GM18498 (cell line): ENCODE measurements around the gene CFL1.
"Not testable (repeated sequence)": the region's sequence is repeated elsewhere in the genome, so short reads cannot be mapped to it uniquely, and the experiment has no call there.

Experiments
- ATAC-seq: cut with Tn5 transposase; IDR thresholded peaks from one replicate; pipeline ENCODE4 v1.9.1; 2021; ENCODE audit warnings: mild to moderate bottlenecking, moderate library complexity; ENCODE audit not compliant: unreplicated experiment

CFL1 gene

DNA sequence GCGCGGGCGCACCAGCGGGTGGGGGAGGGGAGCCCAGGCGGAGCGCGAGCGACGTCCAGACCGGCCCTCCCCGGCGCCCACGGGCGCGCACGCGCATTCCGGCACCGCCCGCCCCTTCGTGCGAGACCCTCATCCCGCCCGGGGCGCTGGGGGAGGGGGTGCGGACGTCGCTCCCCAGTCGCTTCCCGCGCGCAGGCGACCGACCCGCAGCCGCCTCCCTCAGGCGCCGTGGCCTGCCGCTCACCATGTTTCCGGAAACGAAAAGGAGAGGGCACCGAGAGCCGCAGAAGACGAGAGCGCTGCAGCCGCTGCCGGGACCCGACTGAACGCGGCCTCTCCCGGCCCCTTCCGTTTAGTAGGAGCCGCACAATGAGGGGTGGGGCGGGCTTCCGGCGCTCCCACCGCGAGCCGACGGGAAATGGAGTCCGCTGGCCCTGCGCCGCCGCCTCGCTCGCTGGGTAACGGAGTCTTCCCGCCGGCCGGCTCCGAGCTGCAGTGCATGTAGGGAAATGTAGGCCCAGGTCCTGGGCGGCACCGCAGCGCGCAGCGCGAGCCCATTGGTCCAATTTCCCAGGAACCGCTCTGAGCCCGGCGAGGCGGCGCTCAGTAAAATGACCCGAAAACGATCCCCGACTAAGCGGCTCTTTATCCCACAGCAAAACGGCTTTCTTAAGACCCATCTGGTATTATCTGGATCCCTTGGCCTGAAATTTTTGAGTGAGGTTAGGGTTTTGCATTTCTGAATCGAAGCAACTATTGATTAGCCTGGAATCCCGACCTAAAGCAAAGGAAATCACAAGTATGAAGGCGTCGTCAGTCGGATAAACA is at the start of gene CFL1:
CFL1 (minus strand) TSS at position 328 of the 828 bp plus-strand sequence; CDS start at position 247, 81 bp downstream.
- peak; percentile 54 for ATAC-seq

DNA sequence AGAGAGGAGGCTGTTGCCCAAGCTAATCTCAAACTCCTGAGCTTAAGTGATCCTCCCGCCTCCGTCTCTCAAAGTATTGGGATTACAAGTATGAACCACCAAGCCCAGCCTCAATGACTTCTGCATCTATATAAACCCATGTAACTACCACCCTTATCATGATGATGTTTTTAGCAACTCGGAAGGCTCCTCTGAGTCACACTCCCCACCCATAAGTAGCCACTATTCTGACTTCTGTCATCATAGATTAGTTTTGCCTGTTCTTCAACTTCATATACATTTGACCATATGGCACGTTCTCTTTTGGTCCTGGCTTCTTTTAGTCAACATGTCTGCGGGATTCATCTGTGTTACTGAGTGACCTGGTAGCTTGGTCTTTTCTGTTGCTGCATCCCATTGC is 48.6 kb upstream of the CFL1 start:
- no peak for ATAC-seq

DNA sequence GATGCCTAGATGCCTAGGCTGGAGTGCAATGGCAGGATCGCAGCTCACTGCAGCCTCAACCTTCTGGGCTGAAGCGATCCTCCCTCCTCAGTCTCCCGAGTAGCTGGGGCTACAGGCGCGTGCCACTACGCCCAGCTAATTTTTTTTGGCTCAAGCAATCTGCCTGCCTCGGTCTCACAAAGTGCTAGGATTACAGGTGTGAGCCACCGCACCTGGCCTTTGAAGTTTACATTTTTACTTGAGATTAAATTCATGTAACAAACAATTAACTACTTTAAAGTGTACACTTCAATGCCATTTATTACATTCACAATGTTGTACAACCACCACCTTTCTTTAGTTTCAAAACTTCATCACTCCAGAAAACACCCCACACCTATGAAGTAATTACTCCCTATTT is 45.7 kb upstream of the CFL1 start:
- ATAC-seq = no peak

DNA sequence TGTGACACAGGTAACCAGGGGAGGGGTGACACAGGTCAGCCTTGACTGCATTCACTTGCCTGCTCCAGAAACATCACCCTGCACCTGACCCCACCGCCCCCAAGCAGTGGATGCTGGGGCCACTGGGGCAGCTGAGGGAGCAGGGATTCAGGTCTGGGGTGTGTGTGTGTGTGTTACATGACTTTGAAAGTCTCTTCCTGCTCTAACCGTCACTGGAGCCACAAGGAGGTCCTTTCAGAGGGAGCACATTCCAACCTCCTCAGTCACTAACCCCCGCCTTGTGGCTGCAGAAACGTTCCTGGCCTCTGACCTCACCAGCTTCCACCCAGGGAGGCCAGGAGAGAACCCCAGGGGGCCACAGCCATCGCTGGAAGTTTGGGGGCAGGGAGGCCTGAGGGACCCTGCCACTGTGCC is 45.1 kb upstream of the CFL1 start:
- no peak for ATAC-seq

DNA sequence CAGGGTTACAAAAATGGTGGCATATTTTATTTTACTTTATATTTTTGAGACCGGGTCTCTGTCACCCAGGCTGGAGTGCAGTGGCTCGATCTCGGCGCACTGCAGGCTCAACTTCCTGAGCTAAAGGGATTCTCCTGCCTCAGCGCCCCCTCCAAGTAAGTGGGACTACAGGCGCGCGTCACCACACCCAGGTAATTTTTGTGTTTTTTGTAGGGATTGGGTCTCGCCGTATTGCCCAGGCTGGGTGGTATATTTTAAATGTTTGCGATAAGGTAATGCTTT is 42.9 kb upstream of the CFL1 start:
- no peak for ATAC-seq

DNA sequence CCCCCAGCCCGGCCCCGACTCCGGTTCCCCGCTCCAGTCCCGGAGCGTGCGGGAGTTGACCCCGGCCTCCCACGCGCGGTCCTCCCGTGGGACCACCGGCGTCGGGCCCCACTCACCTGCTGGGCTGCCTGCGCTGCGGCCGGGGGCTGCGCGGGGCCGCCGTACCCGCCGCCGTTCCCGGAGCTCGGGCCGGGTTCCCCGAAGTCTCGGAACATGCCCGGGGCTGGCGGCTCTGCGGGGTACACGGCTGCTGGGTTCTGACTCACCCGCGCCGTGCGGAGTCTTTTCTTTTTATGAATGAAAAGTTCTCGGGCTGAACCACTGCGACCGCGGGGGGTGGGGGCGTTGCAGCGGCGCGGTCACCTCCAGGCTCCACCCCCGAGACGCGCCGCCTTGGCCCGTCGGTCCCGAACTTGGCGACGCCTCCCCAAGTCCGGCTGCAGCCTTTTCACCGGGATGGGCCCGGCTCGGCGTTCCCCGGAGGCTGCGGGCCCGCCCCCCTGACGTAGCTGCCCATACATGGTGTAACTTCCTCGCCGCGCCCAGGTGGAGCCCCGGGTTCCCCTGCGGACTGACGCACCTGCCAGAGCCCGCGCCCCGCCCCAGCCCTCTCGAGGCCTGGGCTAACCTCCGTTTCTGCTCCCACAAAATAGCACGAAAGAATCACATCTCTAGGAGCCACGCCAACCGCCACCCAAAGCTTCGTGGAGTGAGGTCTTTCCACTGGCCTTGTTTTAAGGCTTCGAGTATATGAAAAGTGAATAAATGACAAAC is 42.3 kb upstream of the CFL1 start, which contains the start of gene FOSL1:
FOSL1 (minus strand) TSS at position 264 of the 774 bp plus-strand sequence; CDS start at position 215, 49 bp downstream.
- ATAC-seq = peak; percentile 76

DNA sequence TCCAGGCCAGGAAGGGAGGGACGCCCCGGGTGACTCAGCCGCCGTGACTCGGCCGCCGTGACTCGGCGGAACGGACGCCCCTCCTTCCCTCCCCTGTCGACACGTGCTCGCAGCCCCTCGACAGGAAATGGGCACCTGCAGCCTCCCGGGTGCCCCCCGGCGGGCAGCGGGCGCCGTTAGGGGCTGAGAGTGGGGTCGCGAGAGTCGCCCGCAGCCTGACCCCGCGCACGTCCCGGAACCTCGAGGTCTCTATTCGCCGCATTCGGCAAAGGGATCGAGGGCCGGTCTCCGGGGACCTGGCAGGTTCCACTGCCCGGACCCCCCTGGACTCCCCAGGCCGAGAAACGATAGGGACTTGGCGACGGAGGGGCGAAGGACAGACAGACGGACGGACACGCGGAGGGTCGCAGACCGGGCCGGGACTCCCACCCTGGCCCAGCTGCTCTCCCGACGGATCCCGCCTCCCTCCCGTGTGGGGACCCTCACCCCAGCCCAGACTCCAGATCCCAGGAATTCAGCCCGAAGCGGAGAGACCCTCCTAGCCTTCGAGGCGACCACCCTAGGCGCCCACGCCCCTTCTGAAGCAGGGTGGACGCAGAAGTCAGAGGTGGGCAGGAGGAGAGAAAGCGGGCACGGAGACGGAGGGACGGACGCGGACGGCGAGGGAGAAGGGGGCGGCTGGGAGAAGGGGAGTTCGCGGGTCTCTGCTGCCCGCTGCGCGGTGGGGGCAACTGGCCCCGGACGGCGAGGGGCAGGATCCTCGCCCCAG is 41.6 kb upstream of the CFL1 start:
- ATAC-seq = no peak

DNA sequence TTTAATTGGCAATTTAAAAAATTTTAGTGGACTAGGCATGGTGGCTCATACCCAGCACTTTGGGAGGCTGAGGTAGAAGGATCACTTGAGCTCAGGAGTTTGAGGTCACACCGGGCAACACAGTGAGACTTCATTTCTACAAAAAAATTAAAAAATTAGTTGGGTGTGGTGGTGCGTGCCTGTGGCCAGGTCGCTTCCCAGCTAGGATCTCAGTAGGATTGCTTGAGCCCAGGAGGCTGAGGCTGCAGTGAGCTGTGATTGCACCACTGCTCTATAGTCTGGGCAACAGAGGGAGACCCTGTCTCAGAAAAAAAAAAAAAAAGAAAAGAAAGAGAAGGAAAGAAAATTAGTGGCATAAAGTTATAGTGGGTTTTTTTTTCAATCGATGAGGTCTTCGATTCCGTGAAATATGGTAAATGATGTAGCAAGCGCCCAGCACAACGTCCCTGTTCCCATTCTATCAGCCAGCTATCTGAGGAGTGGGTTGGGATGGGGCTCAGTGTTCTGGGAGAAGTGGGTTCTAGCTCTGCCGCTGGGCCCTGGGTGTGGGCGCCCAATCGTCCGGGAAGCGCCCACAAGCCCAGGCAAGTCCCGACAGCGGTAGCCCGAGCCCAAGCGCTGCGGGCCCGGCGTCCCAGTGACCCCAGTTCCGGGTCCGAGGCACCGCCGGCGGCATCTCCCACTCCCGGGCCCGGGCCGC is 40.8 kb upstream of the CFL1 start:
- ATAC-seq = no peak

DNA sequence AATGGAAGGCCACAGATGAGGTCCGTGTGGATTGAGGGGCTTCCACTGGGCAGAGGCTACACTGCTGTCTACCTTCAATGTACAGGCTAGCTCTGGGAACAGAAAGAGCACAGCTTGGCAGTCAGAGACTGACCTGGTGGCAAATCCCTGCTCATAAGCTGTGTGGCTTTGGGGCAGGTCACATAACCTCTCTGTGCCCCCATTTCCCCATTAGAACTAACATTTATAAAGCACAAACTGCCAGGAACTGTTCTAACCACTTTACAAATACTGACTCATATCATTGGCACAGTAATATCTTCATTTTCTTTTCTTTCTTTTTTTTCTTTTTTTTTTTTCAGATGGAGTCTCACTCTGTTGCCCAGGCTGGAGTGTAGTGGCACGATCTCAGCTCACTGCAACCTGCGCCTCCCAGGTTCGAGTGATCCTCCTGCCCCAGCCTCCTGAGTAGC is 39.1 kb upstream of the CFL1 start:
- no peak for ATAC-seq

DNA sequence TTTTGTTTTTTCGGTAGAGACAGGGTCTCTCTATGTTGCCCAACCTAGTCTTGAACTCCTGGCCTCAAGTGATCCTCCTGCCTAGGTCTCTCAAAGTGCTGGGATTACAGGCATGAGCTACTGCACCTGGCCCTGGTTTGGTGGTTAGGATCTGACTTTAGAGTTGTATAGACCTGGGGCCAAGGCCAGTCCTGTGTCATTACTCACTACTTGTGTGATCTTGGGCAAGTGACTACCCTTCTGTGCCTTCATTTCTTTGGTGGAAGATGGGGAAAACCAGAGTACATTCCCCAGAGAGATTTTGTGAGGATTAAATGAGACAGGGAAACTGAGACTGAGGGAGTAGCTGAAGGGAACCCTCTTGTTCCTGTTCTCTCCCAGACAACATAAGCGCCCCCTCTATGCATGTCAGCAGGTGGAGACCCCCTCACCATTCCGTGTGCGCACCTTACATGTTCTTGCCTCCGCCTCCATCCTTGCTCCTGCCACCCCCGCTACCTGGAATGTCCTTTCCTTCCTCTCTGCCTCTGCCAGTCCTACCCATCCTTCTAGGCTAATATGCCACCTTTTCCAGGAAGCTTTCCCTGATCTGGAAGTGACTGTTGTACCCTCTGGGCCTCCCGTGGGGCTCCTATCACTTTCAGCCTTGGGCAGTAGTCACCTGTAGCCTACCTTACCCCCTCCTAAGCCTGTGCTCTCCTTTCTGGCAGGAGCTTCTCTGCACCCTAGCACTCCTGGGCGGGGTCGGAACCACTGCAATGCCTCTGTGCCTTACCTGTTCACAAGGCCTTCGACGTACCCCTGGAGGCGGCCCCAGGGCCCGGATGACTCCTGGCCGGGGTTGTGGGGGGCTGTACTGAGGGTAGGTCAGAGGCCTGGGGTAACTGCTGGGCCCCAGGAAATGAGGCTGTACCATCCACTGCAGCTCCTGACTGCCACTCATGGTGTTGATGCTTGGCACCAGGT is 38.3 kb upstream of the CFL1 start:
- no peak for ATAC-seq

DNA sequence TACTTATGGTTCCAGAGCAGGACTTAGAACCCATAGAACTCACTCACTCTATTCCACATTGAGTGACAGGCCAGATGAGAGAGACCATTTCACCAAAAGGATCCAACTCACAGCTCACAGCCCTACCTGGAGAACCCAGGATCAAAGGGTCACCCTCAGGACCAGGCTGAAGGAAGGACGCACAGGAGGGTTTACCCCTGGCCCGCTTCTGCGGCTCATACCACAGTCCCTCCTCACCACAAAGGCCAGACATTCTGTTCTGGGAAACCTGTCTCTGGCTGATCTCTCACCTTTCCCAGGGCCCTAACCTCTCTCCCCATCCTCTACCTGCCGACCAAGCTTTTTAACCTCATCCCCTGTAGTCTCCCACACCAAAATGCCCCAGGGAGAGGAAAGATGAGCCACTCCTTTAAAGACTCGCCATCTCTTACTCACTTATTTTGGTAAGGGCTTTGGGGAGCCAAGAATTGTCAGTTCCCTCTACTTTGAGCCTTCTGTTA is 37.6 kb upstream of the CFL1 start:
- no peak for ATAC-seq

DNA sequence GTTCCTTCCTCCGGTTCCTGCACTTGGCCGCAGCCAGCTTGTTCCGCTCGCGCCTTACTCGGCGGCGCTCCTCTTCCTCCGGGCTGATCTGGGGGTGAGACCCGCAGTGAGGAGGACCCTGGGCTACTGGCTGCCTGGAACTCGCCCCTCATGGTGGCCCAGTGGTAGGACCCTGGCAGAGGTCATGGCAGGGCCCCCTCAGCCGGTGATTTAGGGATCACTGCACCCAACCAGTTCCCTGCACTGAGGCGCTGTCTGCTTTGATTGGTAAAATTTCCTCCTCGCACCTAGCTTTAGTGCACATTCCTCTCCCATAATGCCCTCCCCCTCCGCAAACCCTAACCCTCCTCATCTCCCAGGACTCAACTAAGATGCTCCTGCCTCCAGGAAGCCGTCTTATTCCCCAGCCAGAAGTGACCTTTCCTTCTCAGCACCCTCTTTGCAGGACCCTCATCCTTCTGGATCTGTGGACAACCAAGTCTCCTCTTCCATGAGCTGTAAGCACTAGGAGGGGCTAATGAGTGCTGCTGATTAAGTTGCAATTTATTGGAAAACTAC is 36.1 kb upstream of the CFL1 start:
- ATAC-seq = no peak

DNA sequence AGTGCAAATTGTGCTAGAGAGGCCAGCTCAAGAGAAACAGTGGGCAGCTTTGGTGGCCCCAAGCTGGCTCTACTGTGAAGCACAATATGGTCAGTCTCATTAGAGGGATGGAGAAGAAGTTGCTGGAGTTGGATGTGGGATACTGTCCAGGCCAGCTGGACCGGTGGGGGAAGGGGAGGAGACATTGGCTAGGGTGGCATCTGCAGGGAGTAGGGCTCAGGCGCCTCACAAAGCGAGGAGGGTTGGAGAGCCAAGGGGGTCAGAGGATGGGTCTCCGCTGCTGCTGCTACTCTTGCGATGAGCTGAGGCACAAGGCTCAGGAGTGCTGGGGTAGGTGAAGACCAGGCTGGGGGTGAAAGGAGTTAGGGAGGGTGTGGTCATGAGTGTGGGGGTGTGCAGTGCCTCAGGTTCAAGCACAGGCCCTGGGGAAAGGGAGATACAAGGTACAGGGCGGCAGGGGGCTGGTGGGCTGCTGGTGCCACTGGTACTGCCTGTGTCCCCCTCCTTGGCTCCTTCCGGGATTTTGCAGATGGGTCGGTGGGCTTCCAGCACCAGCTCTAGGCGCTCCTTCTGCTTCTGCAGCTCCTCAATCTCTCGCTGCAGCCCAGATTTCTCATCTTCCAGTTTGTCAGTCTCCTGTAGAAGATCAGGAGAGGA is 34.8 kb upstream of the CFL1 start:
- no peak for ATAC-seq

DNA sequence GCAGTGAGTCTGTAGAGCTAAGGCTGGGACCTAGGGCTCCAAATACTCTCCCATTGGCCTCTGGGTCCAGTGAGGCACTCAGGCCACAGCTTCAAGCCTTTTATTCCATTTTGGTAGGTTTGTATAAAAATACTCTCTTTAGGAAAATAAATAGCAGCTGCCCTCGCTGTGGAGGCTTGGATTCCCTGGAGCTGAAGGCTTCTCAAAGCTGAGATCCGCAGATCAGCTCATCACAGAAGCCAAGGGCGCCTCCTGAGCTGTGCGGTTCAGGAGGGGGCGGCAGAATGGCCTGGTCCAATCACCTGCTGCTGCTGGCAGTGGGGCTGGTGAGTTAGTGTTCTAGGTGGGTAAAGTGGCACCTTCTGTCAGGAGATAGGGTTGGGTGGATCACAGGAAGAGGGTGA is 34.2 kb upstream of the CFL1 start:
- ATAC-seq = not testable (repeated sequence)

DNA sequence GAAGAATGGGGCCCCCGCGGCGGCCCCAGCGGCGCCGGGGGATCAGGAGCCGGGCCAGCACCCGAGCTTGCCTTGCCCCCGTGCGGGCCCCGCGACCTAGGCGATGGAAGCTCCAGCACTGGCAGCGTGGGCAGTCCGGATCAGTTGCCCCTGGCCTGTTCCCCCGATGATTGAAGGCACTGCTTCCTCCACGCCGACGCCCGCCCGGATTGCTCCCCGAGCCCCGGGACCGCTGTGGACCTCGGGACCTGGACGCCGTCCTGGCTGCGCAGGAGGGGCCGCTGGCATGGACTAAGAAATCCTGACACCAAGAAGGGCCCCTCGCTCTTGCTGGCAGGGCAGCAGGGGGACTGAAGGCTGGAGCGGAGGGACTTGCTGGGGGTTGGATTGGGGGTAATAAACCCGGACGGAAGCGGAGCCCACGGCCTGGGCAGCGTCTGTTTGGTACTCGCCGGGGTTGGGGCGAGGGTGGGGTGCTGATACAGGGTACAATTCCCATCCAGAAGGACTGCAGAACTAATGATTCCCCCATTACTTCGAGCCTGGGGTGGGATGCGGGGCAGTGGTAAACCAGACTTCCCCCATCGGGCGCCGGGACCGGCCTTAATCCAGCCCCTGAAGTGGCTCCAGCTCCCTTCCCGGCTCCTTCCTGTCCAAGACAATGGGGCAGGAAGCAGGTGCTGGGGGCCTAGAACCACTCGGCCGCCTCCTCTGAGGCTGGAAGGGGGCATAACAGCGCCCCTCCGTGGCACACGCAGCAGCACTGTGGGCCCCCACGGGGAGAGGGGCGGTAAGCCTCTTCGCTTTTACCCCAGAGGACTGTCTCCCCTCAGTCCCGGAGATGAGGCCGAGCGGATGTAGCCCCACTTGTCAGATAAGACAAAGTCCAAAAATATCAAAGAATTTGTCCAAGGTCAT is 33.5 kb upstream of the CFL1 start:
- no peak for ATAC-seq

DNA sequence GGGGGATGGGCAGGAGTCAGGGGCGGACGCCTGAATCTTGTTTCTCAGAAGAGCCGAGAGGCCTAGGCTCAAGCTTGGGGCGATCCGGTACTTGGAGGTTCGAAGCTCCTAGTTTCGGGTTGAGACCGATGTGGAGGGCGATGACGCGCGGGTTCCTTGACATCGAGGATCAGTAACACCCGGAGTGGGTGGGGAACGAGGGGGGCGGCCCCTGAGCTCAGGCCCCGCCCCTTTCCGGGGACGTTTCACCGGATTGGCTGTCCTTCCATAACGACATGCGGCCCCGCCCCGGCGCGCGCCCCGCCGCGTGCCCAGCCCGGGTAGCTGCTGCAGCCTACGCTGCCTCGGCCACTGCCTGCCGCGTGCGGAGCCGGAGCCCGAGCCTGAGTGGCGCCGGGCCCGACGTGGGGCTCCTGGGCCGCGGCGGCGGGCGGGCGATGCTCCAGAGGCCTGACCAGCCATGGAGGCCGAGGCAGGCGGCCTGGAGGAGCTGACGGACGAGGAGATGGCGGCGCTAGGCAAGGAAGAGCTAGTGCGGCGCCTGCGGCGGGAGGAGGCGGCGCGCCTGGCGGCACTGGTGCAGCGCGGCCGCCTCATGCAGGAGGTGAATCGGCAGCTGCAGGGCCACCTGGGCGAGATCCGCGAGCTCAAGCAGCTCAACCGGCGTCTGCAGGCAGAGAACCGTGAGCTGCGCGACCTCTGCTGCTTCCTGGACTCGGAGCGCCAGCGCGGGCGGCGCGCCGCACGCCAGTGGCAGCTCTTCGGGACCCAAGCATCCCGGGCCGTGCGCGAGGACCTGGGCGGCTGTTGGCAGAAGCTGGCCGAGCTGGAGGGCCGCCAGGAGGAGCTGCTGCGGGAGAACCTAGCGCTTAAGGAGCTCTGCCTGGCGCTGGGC is 32.6 kb upstream of the CFL1 start, which contains the start of gene CCDC85B:
CCDC85B (plus strand) TSS at position 350 of the 895 bp plus-strand sequence; CDS start at position 461, 111 bp downstream.
- peak; percentile 52 for ATAC-seq
